ENCODE data around the gene ADAMTS9.
"Not testable (repeated sequence)": the region's sequence is repeated elsewhere in the genome, so short reads cannot be mapped to it uniquely, and the experiment has no call there.

ADAMTS9 gene

GRCh38 chr3:64575211-64575844 lies 112.5 kb downstream of the ADAMTS9 start:
- peak; percentile 18 for DNase-seq (ENCODE audit: low read depth, low spot score)

- no peak for DNase-seq (ENCODE audit: low read depth, low spot score)
Measured at GRCh38 chr3:64574194-64574593, 113.6 kb downstream of the ADAMTS9 start.

GRCh38 chr3:64571982-64572381 lies 115.8 kb downstream of the ADAMTS9 start:
- DNase-seq (ENCODE audit: low read depth, low spot score) = no peak

- no peak for DNase-seq (ENCODE audit: low read depth, low spot score)
Measured at GRCh38 chr3:64568895-64569517, 118.8 kb downstream of the ADAMTS9 start.

GRCh38 chr3:64566859-64567258 lies 120.9 kb downstream of the ADAMTS9 start:
- no peak for DNase-seq (ENCODE audit: low read depth, low spot score)

- DNase-seq (ENCODE audit: low read depth, low spot score) = peak; percentile 60
Measured at GRCh38 chr3:64563751-64564150, 124.0 kb downstream of the ADAMTS9 start.

- no peak for DNase-seq (ENCODE audit: low read depth, low spot score)
Measured at GRCh38 chr3:64561868-64562267, 125.9 kb downstream of the ADAMTS9 start.

GRCh38 chr3:64561325-64561843 lies 126.4 kb downstream of the ADAMTS9 start:
- DNase-seq (ENCODE audit: low read depth, low spot score) = no peak

- no peak for DNase-seq (ENCODE audit: low read depth, low spot score)
Measured at GRCh38 chr3:64560791-64561190, 127.0 kb downstream of the ADAMTS9 start.

- DNase-seq (ENCODE audit: low read depth, low spot score) = no peak
Measured at GRCh38 chr3:64559588-64559987, 128.2 kb downstream of the ADAMTS9 start.

GRCh38 chr3:64556046-64556445 lies 131.8 kb downstream of the ADAMTS9 start:
- DNase-seq (ENCODE audit: low read depth, low spot score) = no peak

GRCh38 chr3:64555351-64555750 lies 132.4 kb downstream of the ADAMTS9 start:
- no peak for DNase-seq (ENCODE audit: low read depth, low spot score)

GRCh38 chr3:64554096-64554920 lies 133.5 kb downstream of the ADAMTS9 start:
- no peak for DNase-seq (ENCODE audit: low read depth, low spot score)

GRCh38 chr3:64552966-64553365 lies 134.8 kb downstream of the ADAMTS9 start:
- no peak for DNase-seq (ENCODE audit: low read depth, low spot score)

- no peak for DNase-seq (ENCODE audit: low read depth, low spot score)
Measured at GRCh38 chr3:64552160-64552559, 135.6 kb downstream of the ADAMTS9 start.

GRCh38 chr3:64551697-64552096 lies 136.1 kb downstream of the ADAMTS9 start:
- DNase-seq (ENCODE audit: low read depth, low spot score) = no peak

GRCh38 chr3:64550745-64551144 lies 137.1 kb downstream of the ADAMTS9 start:
- DNase-seq (ENCODE audit: low read depth, low spot score) = no peak

GRCh38 chr3:64549869-64550268 lies 137.9 kb downstream of the ADAMTS9 start:
- no peak for DNase-seq (ENCODE audit: low read depth, low spot score)

GRCh38 chr3:64548200-64548889 lies 139.5 kb downstream of the ADAMTS9 start:
- DNase-seq (ENCODE audit: low read depth, low spot score) = peak; percentile 80

GRCh38 chr3:64546856-64547255 lies 140.9 kb downstream of the ADAMTS9 start:
- DNase-seq (ENCODE audit: low read depth, low spot score) = no peak

- not testable (repeated sequence) for DNase-seq (ENCODE audit: low read depth, low spot score)
Measured at GRCh38 chr3:64545239-64545638, 142.6 kb downstream of the ADAMTS9 start.

GRCh38 chr3:64541803-64542202 lies 146.0 kb downstream of the ADAMTS9 start:
- DNase-seq (ENCODE audit: low read depth, low spot score) = peak; percentile 20

All from astrocyte of the hippocampus (primary cell).